DMS153 treated with DMSO at 0.1 percent for 48 hours (cell line): Measurements from ENCODE around the gene GPC6.

Experiments used
- DNase-seq: peaks from one replicate; lab custom pipeline; 2025; ENCODE audit not compliant: unreplicated experiment; lab: John Stamatoyannopoulos, UW

The GPC6 gene

DNA sequence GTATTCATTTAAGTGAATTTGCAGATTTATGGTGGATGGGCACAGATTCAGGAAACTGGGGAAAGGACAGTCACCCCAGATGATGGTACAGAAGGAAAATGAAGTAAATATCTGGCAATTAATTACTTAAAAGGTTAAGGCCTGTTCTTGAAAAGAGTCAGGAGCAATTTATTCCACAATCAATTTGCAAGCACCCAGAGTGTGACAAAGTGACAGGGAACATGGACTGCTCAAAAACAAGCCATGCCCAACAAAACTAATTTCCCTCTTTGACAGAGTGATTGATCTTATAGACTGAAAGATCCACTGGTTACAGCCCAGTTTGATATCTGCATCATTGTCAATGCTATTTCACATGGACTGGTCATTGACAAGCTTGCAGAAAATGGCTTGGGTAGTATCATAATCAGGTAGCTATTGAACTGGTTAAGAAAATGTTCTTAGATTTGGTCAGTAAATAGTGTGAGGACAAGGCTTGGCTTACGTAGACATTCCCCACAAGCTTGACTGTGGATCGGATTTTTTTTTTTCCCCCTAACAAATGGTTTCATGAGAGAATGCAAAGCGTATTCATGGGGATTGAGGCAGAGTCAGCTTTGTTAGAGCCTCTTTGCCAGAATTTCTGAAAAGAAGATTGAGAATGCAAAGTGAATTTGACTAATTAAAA, 584.6 kb downstream of the GPC6 start:
- no peak for DNase-seq

DNA sequence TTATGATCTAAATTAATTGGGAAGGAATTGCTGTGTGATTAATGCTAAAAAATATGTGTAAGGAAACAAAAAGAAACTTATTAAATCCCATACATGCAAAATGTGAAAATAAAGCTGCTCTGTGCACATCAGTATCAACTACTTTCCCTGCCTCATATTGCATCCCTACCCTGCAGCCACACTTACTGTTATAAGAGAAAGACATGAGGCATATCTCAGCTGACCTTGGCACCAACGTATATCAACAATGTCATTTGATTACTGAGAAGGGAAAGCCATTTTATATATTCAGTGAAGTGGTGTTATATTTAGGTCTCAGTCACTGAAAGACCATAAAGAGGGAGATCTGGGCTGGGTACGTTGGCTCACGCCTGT, 585.1 kb downstream of the GPC6 start:
- no peak for DNase-seq

DNA sequence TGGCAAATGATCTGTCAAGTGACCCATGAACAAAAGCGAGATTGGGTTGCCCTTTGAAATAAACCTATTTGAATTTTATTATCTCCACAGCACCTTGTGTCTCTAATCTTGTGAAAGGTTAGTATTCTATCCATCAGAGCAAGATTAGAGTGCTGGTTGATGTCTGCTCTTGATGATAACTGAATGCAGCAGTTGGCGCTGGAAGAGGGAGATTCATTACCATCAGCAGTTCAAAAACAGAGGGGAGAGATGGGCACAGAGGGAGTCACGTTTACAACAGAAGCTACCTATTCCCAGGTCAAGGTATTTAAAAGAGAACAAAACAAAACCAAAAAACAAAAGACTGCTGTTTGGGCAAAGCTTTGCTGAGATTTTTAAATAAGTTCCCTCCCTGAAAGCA, 588.1 kb downstream of the GPC6 start:
- DNase-seq = no peak

DNA sequence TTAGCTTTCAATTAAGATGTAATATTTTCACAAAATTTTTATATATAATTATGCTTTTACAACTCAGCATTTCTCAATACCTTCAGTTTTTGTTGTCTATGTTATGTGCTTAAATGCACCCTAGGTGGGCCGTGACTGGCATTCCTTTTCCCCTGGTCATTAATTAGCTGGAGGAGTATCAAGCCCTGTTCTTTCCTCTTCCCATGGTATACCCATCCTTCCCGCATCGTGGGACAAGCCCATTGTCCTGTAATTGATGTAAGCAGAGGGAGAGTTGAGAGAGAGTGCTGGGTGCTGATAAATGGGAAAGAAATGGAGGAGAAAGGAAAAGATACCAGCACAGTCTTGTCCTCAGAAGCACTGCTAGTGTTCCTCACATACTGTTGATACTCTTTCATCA, 591.7 kb downstream of the GPC6 start:
- no peak for DNase-seq

DNA sequence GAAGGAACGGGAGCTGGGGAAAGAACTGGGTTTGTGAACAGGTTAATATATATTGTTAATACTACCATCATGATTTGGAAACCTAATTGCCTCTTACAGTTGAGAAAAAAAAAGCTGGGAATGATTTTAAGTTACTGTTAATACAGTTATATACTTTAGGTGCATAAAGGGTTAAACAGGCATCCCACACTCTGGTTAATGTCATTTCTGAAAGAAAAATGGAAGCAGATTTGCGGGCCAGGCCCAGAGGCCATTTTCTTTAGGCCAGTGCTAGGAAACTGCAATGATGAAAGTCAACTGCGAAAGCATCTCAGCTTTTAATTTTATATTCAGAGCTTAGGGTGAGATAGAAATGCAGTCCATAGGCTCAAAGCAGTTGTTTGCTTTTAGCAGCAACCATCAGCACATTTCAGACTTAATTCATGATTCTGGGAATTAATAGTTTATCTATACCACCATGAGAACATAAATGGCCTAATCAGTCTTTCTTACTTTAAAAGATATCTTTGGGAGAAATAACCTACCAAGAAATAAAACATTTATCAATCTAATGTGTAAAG, 592.8 kb downstream of the GPC6 start:
- no peak for DNase-seq

DNA sequence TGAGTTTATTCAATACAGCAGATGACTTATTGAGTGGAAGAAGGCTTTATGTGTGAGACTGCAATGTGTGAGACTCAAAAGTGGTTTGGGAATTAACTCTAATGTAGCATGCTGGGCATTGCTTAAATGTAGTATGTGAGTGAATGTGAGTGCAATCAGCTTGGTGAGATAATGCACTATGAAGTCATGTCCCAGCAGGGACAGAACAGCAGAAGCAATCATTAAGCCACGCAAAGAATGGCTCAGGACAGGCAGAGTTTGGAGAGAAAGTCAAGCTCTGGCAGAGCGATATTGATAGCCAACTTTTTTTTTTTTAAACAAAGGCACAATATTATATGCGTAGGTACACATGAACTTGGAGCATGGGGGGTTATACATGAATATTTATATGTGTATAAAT, 597.7 kb downstream of the GPC6 start:
- no peak for DNase-seq

DNA sequence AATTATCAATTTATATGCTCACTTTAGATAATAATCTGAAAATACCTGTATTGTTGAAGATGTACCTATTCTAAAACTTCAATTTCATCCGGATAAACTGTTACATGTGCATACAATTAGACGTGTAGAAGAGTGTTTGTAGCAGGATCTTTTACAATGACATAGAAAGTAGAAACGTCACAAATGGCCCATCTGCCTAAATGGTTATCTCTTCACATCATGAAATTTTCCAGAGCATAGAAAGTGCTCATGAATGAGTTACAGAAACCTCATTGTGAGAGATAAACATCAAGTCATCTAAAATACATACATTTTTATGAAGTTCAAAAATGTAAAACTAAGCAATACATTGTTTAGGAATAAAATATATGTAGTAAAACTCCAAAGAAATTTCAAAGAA, 607.4 kb downstream of the GPC6 start:
- DNase-seq = no peak

DNA sequence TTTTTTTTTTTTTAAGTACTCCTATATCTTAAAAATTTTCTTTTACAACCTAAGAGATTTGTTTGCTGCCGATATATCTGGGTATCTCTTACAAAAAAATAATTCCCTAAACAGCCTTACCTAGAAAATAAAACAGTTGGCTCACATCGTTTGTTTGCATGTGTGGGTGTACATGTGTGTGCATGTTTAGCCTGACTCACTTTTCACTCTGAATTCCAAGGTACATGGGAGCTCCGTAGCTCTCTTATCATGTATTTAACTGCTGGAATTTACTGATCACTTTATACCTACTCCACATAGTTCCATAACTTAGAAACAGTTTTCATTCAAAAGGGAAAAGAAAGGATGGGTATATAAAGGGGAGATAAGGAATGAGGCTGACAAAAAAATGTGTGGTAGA, 616.5 kb downstream of the GPC6 start:
- DNase-seq = no peak

DNA sequence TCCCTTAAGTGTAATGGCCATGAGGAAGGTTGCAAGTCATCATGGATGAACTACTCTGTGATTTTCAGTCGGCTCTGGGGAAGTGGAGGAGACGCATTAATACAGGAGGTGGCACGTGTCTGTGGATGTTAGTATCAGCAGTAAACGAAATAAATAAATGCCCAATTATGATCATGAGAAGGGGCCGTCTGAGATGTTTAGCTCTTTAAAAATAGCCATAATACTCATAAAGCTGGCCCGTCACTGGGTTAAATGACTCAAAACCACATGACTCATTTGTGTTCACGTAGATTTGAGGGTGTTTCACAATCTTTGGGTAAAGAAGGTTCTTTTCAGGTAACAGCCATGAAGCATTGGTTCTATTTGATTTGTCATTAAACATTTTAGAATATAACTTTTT, 620.6 kb downstream of the GPC6 start:
- DNase-seq = no peak

DNA sequence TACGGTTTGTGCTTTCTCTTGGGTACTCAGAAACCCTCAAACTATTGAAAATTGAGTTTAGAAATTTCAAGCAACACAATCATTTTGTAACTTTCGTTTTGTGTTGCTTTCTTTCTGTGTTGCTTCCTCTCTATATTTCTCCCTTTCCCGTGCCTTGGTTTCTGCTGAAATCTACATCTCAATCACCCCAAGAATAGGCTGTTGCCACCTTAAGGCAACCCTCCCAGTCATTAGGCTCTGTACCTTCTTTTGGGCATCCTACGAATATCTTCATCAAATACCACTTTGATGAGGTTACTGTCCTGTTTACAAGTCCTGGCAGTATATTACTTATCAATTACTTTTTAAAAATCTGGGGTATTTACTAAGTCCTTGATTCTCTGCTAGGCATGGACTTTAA, 621.6 kb downstream of the GPC6 start:
- DNase-seq = no peak

DNA sequence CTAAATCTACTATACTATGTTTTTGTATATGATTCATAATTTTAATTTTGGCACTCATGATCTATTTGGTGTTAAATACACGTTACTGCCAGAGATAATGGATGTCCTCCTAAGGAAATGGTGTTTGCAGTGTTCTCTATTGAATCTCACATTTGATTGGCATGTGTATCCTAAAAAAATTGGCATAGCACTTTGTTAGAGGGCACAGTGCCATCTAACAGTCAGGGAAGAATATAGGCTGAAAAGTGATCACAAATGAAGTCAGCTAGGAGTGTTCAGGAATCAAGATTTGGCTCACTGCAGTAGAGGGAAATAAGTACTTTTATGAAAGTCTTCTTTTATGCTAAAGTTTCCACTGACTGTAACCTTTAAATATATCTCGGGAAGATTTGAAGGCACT, 624.6 kb downstream of the GPC6 start:
- DNase-seq = no peak

DNA sequence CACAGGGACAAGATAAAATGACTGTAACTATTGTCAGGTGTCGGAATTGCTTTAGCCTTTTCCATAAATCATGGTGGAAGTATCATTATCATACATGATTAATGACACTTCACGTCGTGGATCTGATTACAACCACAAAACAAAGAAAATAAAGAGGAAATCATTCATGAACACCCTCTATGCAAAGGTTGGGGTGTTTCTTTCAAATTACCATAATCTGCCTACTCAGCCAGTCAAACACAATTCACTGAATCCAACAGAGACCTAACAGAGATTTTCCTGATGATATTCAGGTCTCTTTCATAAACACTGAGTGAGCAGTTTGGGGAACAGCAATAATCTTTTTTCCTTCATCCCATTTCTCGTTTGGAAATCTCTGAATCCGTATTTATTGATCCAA, 627.3 kb downstream of the GPC6 start:
- DNase-seq = no peak

DNA sequence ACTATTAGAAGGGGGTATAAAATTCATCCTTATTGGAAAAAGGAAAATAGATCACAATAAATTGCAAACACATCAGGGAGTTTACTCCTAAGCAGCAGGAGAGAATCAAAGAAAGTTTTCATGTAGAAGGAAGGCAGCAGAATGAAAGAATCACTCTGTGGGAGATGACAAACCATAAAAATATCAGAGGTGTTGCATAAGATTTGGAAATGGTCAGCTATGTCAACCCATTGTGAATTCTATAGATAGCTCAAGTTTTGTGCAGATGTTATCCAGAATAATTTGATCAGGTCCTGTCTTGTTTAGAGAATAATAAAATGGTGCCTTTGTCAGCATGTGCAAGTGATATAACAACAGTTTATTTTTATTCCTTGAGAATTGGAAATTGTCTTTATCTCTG, 630.5 kb downstream of the GPC6 start:
- DNase-seq = no peak

DNA sequence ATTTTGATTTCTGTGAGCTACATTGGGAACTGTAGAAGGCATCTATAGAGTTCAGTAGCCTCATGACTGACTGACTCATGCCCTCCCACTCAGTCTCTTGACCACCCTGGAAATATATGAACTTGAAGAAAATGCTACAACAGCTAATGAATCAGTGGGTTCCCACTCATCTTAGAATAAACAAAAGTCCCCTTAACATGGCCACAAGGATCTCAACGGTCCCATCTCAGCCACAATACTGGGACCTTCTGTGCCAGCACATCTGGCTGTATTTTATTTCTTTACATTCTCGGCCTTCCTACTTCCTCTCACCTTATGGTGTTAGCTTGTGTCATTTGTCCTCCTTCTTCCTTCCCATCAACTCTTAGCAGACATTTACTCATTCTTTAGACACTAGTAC, 633.1 kb downstream of the GPC6 start:
- no peak for DNase-seq

DNA sequence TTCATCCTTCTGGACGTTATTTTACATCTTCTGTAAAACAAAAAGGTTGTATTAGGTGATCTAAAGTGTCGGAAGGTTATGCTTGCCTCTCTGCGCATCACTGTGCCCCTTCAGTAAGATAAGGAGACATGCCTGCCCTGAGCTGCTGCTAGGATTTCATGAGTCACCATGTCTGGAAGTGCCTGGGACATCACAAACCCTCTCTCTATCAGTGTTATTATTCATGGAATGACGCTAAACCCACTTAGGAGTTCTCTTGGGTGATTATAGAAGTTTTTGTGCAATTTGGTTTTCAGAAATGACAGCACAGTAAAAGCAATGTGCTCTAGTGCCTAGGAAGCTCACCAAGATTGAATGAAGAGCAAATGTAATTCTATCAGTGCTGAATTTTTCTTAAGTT, 635.2 kb downstream of the GPC6 start:
- no peak for DNase-seq

DNA sequence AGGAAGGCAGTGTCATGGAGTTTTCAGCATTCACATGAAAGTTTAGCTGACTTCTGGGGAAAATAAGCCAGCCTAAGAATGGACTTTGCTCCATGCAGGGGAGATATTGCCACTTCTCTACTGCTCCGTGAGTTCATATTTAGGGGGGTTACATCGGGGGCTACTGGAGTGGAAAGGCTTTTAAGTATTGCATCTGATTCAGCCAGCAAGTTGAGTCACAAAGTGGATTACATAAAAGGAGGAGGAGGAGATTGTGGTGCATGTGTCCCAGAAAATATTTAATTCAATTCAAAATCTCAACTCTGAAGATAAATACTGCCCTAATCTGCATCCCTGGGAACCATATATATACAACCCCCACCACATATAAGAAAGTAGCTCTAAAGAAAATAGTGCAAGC, 635.7 kb downstream of the GPC6 start:
- DNase-seq = no peak

DNA sequence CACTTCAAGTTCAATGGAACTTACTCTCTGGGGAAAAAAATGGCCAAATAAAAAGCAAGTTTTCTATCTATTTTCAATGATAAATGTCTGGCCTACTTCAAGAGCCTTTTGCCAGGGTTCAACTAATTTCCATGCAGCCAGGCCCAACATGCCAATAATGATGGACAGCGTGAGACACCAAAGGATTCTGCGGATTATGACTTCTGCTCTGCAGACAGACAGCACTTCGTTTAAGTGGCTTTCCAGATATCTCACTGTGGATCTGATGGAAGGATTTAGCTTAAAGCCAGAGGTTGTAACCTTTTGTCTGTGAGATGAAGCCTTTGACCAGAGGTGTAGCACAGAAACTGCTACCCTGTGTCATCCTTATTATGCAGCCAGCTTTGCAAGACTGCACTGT, 638.6 kb downstream of the GPC6 start:
- no peak for DNase-seq

DNA sequence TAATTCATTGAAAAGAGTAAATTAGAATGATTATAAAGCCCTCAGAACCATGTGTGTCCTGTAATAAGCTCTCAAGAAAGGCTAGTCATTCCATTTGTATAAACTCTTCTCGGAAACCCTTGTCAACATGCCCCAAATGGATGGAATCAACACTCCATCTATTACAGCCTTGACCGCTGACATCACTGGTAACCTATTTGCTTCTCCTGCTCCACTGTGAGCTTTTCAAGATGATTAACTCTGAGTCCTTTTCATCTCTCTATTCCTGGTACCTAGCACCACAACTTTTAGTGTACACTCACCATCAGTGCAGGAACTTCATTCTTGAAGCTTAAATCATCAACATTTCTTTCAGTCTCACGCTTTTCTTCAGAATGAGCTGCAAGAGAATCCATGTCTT, 640.9 kb downstream of the GPC6 start:
- DNase-seq = no peak

DNA sequence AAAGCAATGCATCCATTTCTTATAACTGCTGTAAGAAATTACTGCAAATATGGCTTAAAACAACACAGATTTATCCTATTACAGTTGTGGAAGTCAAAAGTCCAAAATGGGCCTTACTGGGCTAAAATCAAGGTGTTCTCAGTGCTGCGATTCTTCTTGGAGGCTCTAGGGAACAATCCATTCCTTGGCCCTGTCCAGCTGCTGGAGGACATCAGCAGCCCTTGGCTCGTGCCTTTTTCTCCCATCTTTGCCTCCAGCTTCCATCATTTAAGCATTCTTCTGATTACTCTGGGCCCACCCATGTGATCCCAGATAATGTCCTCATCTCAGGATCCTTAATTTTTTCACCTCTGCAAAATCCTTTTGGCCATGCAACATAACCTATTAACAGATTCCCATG, 645.8 kb downstream of the GPC6 start:
- no peak for DNase-seq

DNA sequence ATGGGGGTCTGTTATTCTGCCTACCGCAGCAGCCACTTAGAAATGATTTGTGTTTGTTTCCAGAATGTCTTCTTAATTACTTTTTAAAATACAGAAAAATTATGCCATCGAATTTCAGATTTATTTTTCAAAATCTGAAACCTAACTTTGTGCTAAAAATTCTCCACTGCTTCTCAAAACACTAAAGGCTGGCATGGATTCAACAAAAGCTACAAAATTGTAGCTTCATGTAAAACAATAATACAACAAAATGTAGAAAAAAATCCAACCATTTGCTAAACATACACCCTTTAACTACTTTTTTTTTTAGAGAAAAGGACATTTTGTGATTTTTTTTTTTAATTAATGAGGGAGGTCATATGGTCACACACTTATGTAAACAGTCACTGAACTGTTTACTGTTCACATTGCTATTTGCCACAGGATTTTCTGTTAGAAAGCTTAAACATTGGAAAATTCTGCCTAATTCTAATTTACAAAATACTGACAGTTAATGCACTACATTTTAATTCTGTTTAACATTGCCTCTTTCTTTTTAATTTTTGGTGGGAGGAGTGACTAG, 646.3 kb downstream of the GPC6 start:
- no peak for DNase-seq

DNA sequence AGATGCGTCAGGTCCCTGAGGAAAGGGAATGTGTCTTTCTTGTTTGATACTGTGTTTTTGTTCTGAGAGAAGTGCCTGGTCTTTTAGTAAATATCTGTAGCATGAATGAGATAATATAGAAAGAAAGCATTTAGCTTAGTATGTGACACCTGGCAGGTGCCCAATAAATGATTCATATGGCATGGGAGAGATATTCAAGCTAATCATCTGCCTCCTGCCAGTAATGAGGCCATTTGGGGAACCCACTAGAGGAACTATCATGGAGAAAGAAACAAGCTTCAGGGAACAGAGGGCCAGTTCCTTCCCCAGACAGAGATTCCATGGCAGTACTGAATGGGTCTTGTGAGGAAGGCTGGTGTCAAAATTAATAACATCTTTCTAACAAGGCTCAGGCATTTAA, 648.9 kb downstream of the GPC6 start:
- no peak for DNase-seq

DNA sequence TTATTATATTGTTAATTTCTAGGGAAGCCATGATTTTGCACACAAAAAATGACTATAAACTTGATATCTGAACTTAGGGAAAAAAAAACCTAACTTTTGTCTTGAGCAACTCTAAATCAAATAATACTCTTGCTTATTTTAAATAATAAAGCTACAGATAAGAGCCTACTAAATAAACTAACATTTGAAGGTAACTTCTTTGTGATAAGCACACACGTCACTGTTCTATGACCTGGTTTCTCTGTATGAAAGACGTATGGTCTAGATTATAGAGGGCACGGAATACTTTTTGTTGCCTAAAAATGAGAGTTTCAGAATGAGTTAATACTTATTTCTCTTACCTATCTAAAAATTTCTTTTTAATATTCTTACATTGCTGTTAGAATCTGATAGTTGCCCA, 649.6 kb downstream of the GPC6 start:
- DNase-seq = no peak

DNA sequence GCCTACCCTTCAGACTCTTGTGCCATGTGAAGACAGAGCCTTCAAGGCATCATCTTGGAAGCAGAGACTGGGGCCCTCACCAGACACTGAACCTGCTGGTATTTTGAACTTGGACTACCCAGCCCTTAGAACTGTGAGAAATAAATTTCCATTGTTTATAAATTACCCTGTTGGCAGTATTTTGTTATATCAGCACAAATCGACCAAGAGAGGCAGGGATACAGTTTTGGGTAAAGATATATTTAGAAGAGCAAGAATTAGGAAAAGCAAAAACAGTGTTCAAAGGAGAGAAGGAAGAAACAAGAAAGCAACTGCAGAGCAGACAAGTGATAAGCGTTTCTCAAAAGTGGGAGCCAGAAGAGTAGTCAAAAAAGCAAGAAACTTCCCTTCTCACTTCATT, 652.1 kb downstream of the GPC6 start:
- no peak for DNase-seq
